ENCODE measurements around the gene GPC5.

The GPC5 gene

DNA sequence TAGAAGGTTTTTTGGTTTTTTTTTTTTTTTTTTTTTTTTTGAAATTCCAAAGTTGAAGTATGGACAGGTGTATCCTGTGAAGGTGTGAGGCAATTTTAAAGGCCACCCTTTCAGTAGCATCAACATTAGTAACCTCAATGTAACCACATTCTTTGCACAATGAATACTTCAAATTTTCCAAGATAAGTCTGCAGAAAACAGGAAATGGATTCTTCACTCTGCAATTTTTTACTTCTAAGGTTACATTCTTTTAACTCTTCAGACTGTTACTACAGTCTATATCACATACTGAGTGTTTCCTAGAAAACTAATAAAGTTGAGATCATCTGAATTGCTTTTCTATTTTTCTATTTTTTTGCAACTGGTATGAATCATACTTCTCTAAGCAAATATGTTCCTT lies 1259.1 kb downstream of the GPC5 start:
- ChIA-PET POLR2A (no interaction called here), CTCF (no interaction called here)
- DNase-seq (ENCODE audit: extremely low spot score), result no peak
- no peak for TF ChIP-seq ARNT (IDR thresholded peaks at IDR 0.05)
- peak; percentile 5; the same call in 1 of the 2 replicates for TF ChIP-seq SP1 (IDR thresholded peaks at IDR 0.05)

- no peak for DNase-seq (ENCODE audit: extremely low spot score)
- TF ChIP-seq ARNT (IDR thresholded peaks at IDR 0.05) (no peak), LEF1 (IDR thresholded peaks at IDR 0.05; ENCODE audit: borderline replicate concordance) (no peak), SUZ12 (IDR thresholded peaks at IDR 0.05) (no peak), FOXA1 (IDR thresholded peaks at IDR 0.05) (no peak), HDGF (IDR thresholded peaks at IDR 0.05; ENCODE audit: borderline replicate concordance) (no peak), FOXM1 (IDR thresholded peaks at IDR 0.05; ENCODE audit: borderline replicate concordance) (no peak), BHLHE40 (IDR thresholded peaks at IDR 0.05; ENCODE audit: borderline replicate concordance) (no peak), NFRKB (IDR thresholded peaks at IDR 0.05) (no peak), SP1 (IDR thresholded peaks at IDR 0.05) (no peak), TARDBP (IDR thresholded peaks at IDR 0.05) (no peak), CTBP1 (IDR thresholded peaks at IDR 0.05; ENCODE audit: borderline replicate concordance) (no peak), L3MBTL2 (conservative IDR thresholded peaks at IDR 0.05) (no peak), FOXK2 (IDR thresholded peaks at IDR 0.05) (no peak), ZNF384 (IDR thresholded peaks at IDR 0.05) (no peak), ELF4 (IDR thresholded peaks at IDR 0.05) (no peak)
- TF ChIP-seq, protein P1, sequence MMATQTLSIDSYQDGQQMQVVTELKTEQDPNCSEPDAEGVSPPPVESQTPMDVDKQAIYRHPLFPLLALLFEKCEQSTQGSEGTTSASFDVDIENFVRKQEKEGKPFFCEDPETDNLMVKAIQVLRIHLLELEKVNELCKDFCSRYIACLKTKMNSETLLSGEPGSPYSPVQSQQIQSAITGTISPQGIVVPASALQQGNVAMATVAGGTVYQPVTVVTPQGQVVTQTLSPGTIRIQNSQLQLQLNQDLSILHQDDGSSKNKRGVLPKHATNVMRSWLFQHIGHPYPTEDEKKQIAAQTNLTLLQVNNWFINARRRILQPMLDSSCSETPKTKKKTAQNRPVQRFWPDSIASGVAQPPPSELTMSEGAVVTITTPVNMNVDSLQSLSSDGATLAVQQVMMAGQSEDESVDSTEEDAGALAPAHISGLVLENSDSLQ (IDR thresholded peaks at IDR 0.05), result no peak
- ChIA-PET POLR2A (no interaction called here), CTCF (no interaction called here)
Observed at GRCh38 chr13:92658293-92658692, 1259.9 kb downstream of the GPC5 start.

DNA sequence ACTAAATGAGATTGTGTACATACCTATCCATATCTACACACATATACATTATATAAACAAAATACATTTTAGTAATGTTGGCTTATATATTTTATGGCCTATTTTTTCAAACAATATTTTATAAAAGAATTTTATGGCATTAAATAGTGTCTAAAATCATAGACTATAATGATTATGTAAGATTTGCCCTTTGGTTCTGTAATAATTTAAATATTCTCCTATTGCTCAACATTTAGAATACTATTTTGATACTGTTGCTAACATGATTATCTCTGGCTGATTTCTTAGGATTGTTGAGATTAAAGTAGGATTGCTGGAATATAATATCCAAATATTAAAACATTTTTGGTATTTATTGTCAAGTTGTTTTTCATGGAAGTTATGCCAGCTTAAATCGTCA lies 1263.0 kb downstream of the GPC5 start:
- CTCF ChIA-PET, result interaction anchor here (1.1 kb wide), 1 partner anchor 715 kb away, joined by 4 read pairs; no protein-coding TSS in a partner anchor
- TF ChIP-seq FOXK2 (IDR thresholded peaks at IDR 0.05) (no peak), L3MBTL2 (conservative IDR thresholded peaks at IDR 0.05) (no peak), ELF4 (IDR thresholded peaks at IDR 0.05) (no peak), TARDBP (IDR thresholded peaks at IDR 0.05) (no peak), ZNF384 (IDR thresholded peaks at IDR 0.05) (no peak), LEF1 (IDR thresholded peaks at IDR 0.05; ENCODE audit: borderline replicate concordance) (no peak), HDGF (IDR thresholded peaks at IDR 0.05; ENCODE audit: borderline replicate concordance) (no peak), BHLHE40 (IDR thresholded peaks at IDR 0.05; ENCODE audit: borderline replicate concordance) (no peak), SUZ12 (IDR thresholded peaks at IDR 0.05) (no peak), FOXA1 (IDR thresholded peaks at IDR 0.05) (no peak), ARNT (IDR thresholded peaks at IDR 0.05) (no peak), SP1 (IDR thresholded peaks at IDR 0.05) (no peak), FOXM1 (IDR thresholded peaks at IDR 0.05; ENCODE audit: borderline replicate concordance) (no peak), CTBP1 (IDR thresholded peaks at IDR 0.05; ENCODE audit: borderline replicate concordance) (no peak)
- TF ChIP-seq, protein P1 (IDR thresholded peaks at IDR 0.05), result no peak
- POLR2A ChIA-PET, result no interaction called here

GRCh38 chr13:92668157-92668556 lies 1269.7 kb downstream of the GPC5 start:
- ChIA-PET POLR2A (no interaction called here), CTCF (interaction anchor here (0.6 kb wide), 2 partner anchors 226 to 561 kb away, joined by 4 to 5 read pairs; no protein-coding TSS in a partner anchor)
- no peak for TF ChIP-seq ELF4 (IDR thresholded peaks at IDR 0.05)
- TF ChIP-seq HDGF (IDR thresholded peaks at IDR 0.05; ENCODE audit: borderline replicate concordance), result no peak
- TF ChIP-seq SP1 (IDR thresholded peaks at IDR 0.05), result no peak
- no peak for TF ChIP-seq FOXA1 (IDR thresholded peaks at IDR 0.05)
- TF ChIP-seq CTBP1 (IDR thresholded peaks at IDR 0.05; ENCODE audit: borderline replicate concordance), result no peak
- no peak for TF ChIP-seq FOXK2 (IDR thresholded peaks at IDR 0.05)
- TF ChIP-seq NFRKB (IDR thresholded peaks at IDR 0.05), result no peak
- TF ChIP-seq BHLHE40 (IDR thresholded peaks at IDR 0.05; ENCODE audit: borderline replicate concordance), result no peak
- TF ChIP-seq, protein P1 (IDR thresholded peaks at IDR 0.05), result no peak
- no peak for TF ChIP-seq ARNT (IDR thresholded peaks at IDR 0.05)
- TF ChIP-seq ZNF384 (IDR thresholded peaks at IDR 0.05), result no peak
- TF ChIP-seq L3MBTL2 (conservative IDR thresholded peaks at IDR 0.05), result no peak
- no peak for TF ChIP-seq SUZ12 (IDR thresholded peaks at IDR 0.05)
- no peak for TF ChIP-seq FOXM1 (IDR thresholded peaks at IDR 0.05; ENCODE audit: borderline replicate concordance)
- no peak for TF ChIP-seq LEF1 (IDR thresholded peaks at IDR 0.05; ENCODE audit: borderline replicate concordance)
- no peak for TF ChIP-seq TARDBP (IDR thresholded peaks at IDR 0.05)
- DNase-seq (ENCODE audit: extremely low spot score), result no peak

More for the DNA sequence above, 1263.0 kb downstream of the GPC5 start:
- no peak for DNase-seq (ENCODE audit: extremely low spot score)

DNA sequence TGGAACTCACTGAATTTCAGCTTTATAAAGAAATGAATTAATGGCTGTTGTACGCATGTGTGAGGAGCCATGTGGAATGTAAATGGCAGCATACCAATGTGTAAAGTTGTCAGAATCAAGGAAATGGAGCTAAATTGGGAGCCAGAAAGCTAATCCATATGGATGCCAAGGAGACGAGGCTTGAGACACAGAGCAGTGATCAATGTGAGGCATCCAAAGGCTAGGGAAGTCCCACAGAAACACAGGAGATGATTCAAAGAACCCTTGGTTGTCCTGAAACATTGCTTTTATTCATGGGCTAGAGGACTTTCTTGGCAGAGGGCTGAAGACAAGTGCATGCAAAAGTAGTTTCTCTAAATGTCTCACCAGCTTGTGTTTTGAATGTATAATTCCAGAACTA lies 1271.7 kb downstream of the GPC5 start:
- ChIA-PET CTCF (no interaction called here), POLR2A (no interaction called here)
- TF ChIP-seq, protein P1 (IDR thresholded peaks at IDR 0.05), result no peak
- TF ChIP-seq FOXM1 (IDR thresholded peaks at IDR 0.05; ENCODE audit: borderline replicate concordance) (no peak), ARNT (IDR thresholded peaks at IDR 0.05) (no peak), SP1 (IDR thresholded peaks at IDR 0.05) (no peak), FOXK2 (IDR thresholded peaks at IDR 0.05) (no peak), CTBP1 (IDR thresholded peaks at IDR 0.05; ENCODE audit: borderline replicate concordance) (no peak), FOXA1 (IDR thresholded peaks at IDR 0.05) (no peak), TARDBP (IDR thresholded peaks at IDR 0.05) (no peak), SUZ12 (IDR thresholded peaks at IDR 0.05) (no peak), L3MBTL2 (conservative IDR thresholded peaks at IDR 0.05) (no peak), ZNF384 (IDR thresholded peaks at IDR 0.05) (no peak), HDGF (IDR thresholded peaks at IDR 0.05; ENCODE audit: borderline replicate concordance) (no peak), BHLHE40 (IDR thresholded peaks at IDR 0.05; ENCODE audit: borderline replicate concordance) (no peak), NFRKB (IDR thresholded peaks at IDR 0.05) (no peak)
- no peak for DNase-seq (ENCODE audit: extremely low spot score)

All from HEK293T (cell line).